Right lobe of liver (tissue), 6 donors: ENCODE data around the gene EPHA1. TPM values are rescaled to one million over a fixed set of nuclear protein-coding genes. Genes with fewer than 3 reads are reported as not detected.

Experiments
- ATAC-seq, 4 donors: fragments of 200-7000 bp; cut with Tn5 transposase; one replicate each; pipeline ENCODE4 v1.9.1; 2020; ENCODE audit warnings: mild to moderate bottlenecking in 4 of 4, moderate library complexity in 4 of 4
- DNase-seq, 3 donors: peaks; one replicate each; pipeline ENCODE4 v3.0.0-alpha.2; 2020
- H3K27ac ChIP-seq, 3 donors: fragments of 200-600 bp; one replicate each; pipeline ENCODE4 v1.8.0; 2022
- H3K27me3 ChIP-seq, 2 donors: fragments of 200-600 bp; one replicate each; pipeline ENCODE4 v1.8.0; 2022
- H3K36me3 ChIP-seq, 4 donors: fragments of 200-600 bp; sonication (generic) in 1 of 4; one replicate each; pipeline versions ENCODE4 v1.5.1 to v1.8.0; 2017 to 2022; ENCODE audit warnings: control low read depth in 1 of 4
- H3K4me1 ChIP-seq, 4 donors: fragments of 200-600 bp; sonication (generic) in 1 of 4; one replicate each; pipeline versions ENCODE4 v1.5.1 to v1.8.0; 2017 to 2022; ENCODE audit warnings: control low read depth in 1 of 4
- H3K4me3 ChIP-seq, 3 donors: fragments of 200-600 bp; one replicate each; pipeline ENCODE4 v1.8.0; 2022
- H3K9me3 ChIP-seq, 4 donors: fragments of 200-600 bp; sonication (generic) in 1 of 4; one replicate each; pipeline versions ENCODE4 v1.5.1 to v1.8.0; 2017 to 2022; ENCODE audit warnings: control low read depth in 1 of 4
- CTCF ChIP-seq, 4 donors: fragments of 200-600 bp in 3 of 4; fragments of 450-650 bp in 1 of 4; IDR thresholded peaks; one replicate each; pipeline versions ENCODE4 v1.5.1 to v1.8.0; 2016 to 2022; ENCODE audit warnings: antibody characterized with exemption in 4 of 4, mild to moderate bottlenecking in 2 of 4
- POLR2A ChIP-seq: fragments of 450-650 bp; IDR thresholded peaks from one replicate; pipeline ENCODE4 v1.6.1; 2017; ENCODE audit warnings: antibody characterized with exemption, mild to moderate bottlenecking
- WGBS: methylation state at CpG from one replicate; pipeline ENCODE4 v1.1.6; 2018; ENCODE audit warnings: low coverage, low lambda C conversion rate; ENCODE audit not compliant: insufficient coverage; ENCODE audit errors: missing lambda C conversion rate; 5-methylcytosine and 5-hydroxymethylcytosine counted together
- intact Hi-C, 2 donors: fragments of 100-400 bp; cut with DNase I; formaldehyde crosslinking; loops; one replicate each; pipeline versions ENCODE4 v1.11.2 to v1.14.1; 2022
- total RNA-seq, 6 experiments: library from RNA; depleted of rRNA in 2 of 6; stranded (reverse); fragments of >200 nt in 2 of 6; fragmentation: NEBNext Ultra II Directional in 3 of 6; extraction: Animal tissue kit (Norgen Biotek cat#: 25700) in 3 of 6; gene quantifications; one replicate each; pipeline versions ENCODE4 v1.1.0 to v1.2.4, GENCODE V29; 2016 to 2023
- donor health status: DM: no; HTN: yes; CAD: no.
- donor health status: DM: no; HTN: no; CAD: no.
- donor health status: DM: no; HTN: no; CAD: no.
- donor health status: DM: no; HTN: yes; CAD: no.
- donor health status: DM: no; HTN: yes; CAD: no.

Gene EPHA1
- total RNA-seq, 6 experiments from 2014 or later = 12.6 to 41.3 (median 16.5) TPM

DNA sequence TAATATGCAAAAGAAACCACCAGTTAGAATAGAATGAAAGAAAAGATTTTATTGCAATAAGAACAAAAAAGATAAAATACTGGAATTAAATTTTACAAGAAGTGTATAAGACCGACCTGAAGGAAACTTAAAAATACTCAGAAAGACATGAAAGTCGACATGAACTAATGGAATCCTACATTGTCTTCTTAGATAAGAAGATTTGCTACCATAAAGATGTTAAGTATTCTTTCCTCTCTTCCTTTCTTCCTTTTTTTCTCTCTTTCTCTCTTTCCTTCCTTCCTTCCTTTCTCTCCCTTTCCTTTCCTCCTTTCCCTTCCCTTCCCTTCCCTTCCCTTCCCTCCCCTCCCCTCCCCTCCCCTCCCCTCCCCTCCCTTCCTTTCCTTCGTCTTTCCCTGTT lies 41.1 kb upstream of the EPHA1 start:
- 72% methylated on average over 3 of the region's 3 CpGs for WGBS
- H3K4me1 ChIP-seq = peaks cover 0 to under 1% (median 0%) of the 10 kb centered on the region in 4 donors
- TF ChIP-seq POLR2A (no peak), CTCF (IDR thresholded peaks at IDR 0.05) (no peak)
- ATAC-seq = no peak
- no peaks in the 10 kb centered on the region for H3K27me3 ChIP-seq
- no peak for DNase-seq
- intact Hi-C loops = no loop called here
- no peak overlapping the region for H3K27ac ChIP-seq
- H3K9me3 ChIP-seq = no peaks in the 10 kb centered on the region
- H3K4me3 ChIP-seq = no peak overlapping the region
- no peaks in the 10 kb centered on the region for H3K36me3 ChIP-seq

DNA sequence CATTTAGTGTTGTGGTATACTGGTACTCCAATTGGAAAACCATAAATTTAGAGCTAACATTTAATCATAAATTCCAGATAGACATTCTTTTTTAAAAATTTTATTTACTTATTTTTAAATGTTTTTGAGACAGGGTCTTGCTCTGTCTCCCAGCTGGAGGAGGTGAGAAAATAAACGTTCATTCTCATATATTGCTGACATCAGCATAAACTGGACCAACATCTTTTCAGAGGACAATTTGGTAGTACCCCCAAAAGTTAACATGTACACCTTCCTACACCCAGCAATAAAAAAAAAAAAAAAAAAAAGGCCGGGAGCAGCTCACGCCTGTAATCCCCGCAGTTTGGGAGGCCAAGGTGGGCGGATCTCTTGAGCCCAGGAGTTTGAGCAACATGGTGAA lies 39.8 kb upstream of the EPHA1 start:
- H3K4me1 ChIP-seq = peaks cover 0 to 12% (median 5%) of the 10 kb centered on the region in 4 donors
- WGBS = 88% methylated on average over 2 of the region's 5 CpGs
- ATAC-seq (no peak), DNase-seq (no peak)
- no peaks in the 10 kb centered on the region for H3K36me3 ChIP-seq
- no peaks in the 10 kb centered on the region for H3K9me3 ChIP-seq
- intact Hi-C loops = no loop called here
- H3K4me3 ChIP-seq = no peak overlapping the region
- H3K27me3 ChIP-seq = no peaks in the 10 kb centered on the region
- TF ChIP-seq POLR2A (no peak), CTCF (IDR thresholded peaks at IDR 0.05) (no peak)
- H3K27ac ChIP-seq = no peak overlapping the region

DNA sequence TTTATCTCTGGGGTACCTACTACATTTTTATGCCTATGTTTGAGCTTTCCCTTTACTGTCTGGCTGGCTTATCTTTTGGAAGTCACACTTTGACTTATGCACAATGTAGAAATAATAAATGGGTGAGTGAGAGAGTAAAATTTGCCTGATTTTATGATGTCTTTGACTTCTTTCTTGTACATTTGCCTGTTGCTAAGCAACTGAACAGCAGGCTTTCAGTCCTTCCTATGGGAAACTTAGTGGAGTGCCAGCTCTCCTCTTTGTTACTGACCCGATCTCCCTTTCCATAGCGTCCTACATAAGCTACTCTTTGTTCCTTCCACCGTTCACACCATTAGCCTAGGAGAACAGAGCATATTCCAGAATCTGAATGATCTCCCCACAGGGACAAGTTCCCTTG lies 38.8 kb upstream of the EPHA1 start:
- no peaks in the 10 kb centered on the region for H3K27me3 ChIP-seq
- intact Hi-C loops = no loop called here
- no peak overlapping the region for H3K4me3 ChIP-seq
- DNase-seq = no peak
- no peak overlapping the region for H3K27ac ChIP-seq
- 33% methylated on average over 1 of the region's 3 CpGs for WGBS
- H3K4me1 ChIP-seq = peaks cover 0 to 12% (median 6%) of the 10 kb centered on the region in 4 donors
- H3K36me3 ChIP-seq = no peaks in the 10 kb centered on the region
- TF ChIP-seq CTCF (IDR thresholded peaks at IDR 0.05) = no peak
- no peak for TF ChIP-seq POLR2A
- no peaks in the 10 kb centered on the region for H3K9me3 ChIP-seq
- no peak for ATAC-seq

DNA sequence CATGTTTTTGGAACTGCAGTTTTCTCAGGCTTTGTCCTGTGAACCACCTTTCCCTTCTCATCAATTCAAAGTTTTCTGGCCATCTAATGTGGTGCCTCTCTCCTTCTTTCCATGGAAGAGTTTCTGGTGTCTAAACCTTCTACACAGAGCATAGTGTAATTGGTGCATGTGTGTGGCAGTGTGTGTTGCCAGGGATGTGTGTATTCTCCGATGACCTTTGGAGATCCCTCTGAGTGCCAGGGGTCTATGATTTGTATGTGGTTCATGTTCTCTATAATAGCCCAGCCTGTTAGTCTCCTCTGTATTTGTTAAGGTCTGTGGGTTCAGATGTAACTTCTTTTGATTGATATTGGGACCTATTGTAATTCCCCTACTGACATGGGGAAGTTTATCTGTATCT lies 36.1 kb upstream of the EPHA1 start:
- ATAC-seq = peak; percentile 20 to 42 (median 32)

More for the DNA sequence above, 36.1 kb upstream of the EPHA1 start:
- TF ChIP-seq CTCF (IDR thresholded peaks at IDR 0.05) = no peak
- no peak for TF ChIP-seq POLR2A
- no peak overlapping the region for H3K4me3 ChIP-seq
- H3K27me3 ChIP-seq = no peaks in the 10 kb centered on the region
- no peaks in the 10 kb centered on the region for H3K9me3 ChIP-seq
- no peak overlapping the region for H3K27ac ChIP-seq
- intact Hi-C loops = no loop called here
- H3K4me1 ChIP-seq = peaks cover 0 to 12% (median 6%) of the 10 kb centered on the region in 4 donors
- WGBS = 64% methylated on average over 1 of the region's 1 CpG
- DNase-seq = no peak
- H3K36me3 ChIP-seq = no peaks in the 10 kb centered on the region
